Activated CD8-positive, alpha-beta memory T cell treated with anti-CD3 and anti-CD28 coated beads for 36 hours (primary cell): ENCODE data around the gene MUC7. TPM values are rescaled to one million over a fixed set of nuclear protein-coding genes. Genes with fewer than 3 reads are reported as not detected.

Source experiments
- CTCF ChIA-PET: fragments of 350-600 bp; sonication (Branson Sonifier 250); formaldehyde crosslinking; loops from one replicate; lab custom pipeline; 2021; ENCODE audit warnings: antibody characterized with exemption; lab: Charles Lee
- POLR2A ChIA-PET: fragments of 350-600 bp; sonication (Branson Sonifier 250); formaldehyde crosslinking; loops from one replicate; lab custom pipeline; 2021; ENCODE audit warnings: antibody characterized with exemption; lab: Charles Lee
- total RNA-seq, 2 experiments: library from RNA; stranded (reverse); gene quantifications; one replicate each; pipeline ENCODE4 v1.2.3, GENCODE V29; 2021

MUC7 gene
- total RNA-seq, 2 experiments from 2014 or later = not detected

- CTCF ChIA-PET = no interaction called here
Observed at GRCh38 chr4:70530997-70531396, 59.0 kb downstream of the MUC7 start.

DNA sequence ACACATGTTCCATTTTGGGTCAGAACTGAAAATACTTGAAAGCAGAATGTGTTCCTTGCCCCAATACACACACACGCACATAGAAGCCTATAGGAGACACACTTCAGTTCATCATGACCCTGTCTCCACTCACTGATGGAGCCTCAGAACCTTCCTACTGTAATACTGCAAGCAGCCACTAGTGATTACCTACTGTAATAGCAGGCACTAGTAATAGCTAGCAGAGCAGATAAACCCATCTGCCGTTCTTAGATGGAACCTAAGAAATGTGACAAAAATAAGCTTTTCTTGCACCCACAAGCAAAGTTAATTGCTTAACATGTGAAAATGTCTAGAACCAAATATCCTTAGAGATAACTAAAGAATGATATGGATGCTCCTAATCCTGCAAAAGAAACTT, 60.0 kb downstream of the MUC7 start:
- CTCF ChIA-PET = no interaction called here
- POLR2A ChIA-PET = no interaction called here

More at GRCh38 chr4:70530997-70531396, 59.0 kb downstream of the MUC7 start:
- POLR2A ChIA-PET = no interaction called here

Other genes with a start within 250 kb of the MUC7 start
- not detected for gene FDCSP, start 246.1 kb upstream of the MUC7 start, total RNA-seq
- gene CSN3, start 229.6 kb upstream of the MUC7 start, total RNA-seq = not detected
- not detected for gene CABS1, start 137.2 kb upstream of the MUC7 start, total RNA-seq
- not detected for gene SMR3A, start 111.4 kb upstream of the MUC7 start, total RNA-seq
- gene SMR3B, start 89.1 kb upstream of the MUC7 start, total RNA-seq = not detected
- gene OPRPN, start 74.3 kb upstream of the MUC7 start, total RNA-seq = not detected
- gene AMTN, start 46.4 kb downstream of the MUC7 start, total RNA-seq = not detected
- gene AMBN, start 120.1 kb downstream of the MUC7 start, total RNA-seq = not detected
- gene ENAM, start 156.5 kb downstream of the MUC7 start, total RNA-seq = not detected
- not detected for gene JCHAIN, start 194.3 kb downstream of the MUC7 start, total RNA-seq
- gene UTP3, start 216.3 kb downstream of the MUC7 start, total RNA-seq = 10 to 100 TPM; 42.6 to 43.2 TPM
- gene RUFY3, start 249.8 kb downstream of the MUC7 start, total RNA-seq = 10 to 100 TPM; 12.1 to 13.6 TPM